Spinal cord (tissue), 10 donors: ENCODE results near the gene RNF149. TPM values are rescaled to one million over a fixed set of nuclear protein-coding genes. Genes with fewer than 3 reads are reported as not detected.
"Not testable (repeated sequence)": the region's sequence is repeated elsewhere in the genome, so short reads cannot be mapped to it uniquely, and the experiment has no call there.

Experiments used
- DNase-seq, 6 donors: peaks; one replicate each; pipeline versions ENCODE4 v3.0.0 to v3.0.0-alpha.2; 2013 to 2015; ENCODE audit warnings: low spot score in 6 of 6, low read depth in 4 of 6
- H3K27ac ChIP-seq: one replicate; pipeline ENCODE4 v1.5.1; 2013; ENCODE audit warnings: low read depth, low read length, control low read depth
- H3K27me3 ChIP-seq: one replicate; pipeline ENCODE4 v1.6.1; 2013; ENCODE audit warnings: low read length; ENCODE audit not compliant: control insufficient read depth, insufficient read depth
- H3K36me3 ChIP-seq: one replicate; pipeline ENCODE4 v1.6.1; 2013; ENCODE audit warnings: low read length; ENCODE audit not compliant: control insufficient read depth, insufficient read depth
- H3K4me1 ChIP-seq: one replicate; pipeline ENCODE4 v1.6.1; 2013; ENCODE audit warnings: low read length; ENCODE audit not compliant: control insufficient read depth, insufficient read depth
- H3K4me3 ChIP-seq: one replicate; pipeline ENCODE4 v1.5.1; 2013; ENCODE audit warnings: low read depth, low read length, control low read depth
- H3K9me3 ChIP-seq: one replicate; pipeline ENCODE4 v1.6.1; 2013; ENCODE audit warnings: low read length; ENCODE audit not compliant: control insufficient read depth, insufficient read depth
- WGBS: methylation state at CpG from one replicate; pipeline ENCODE4 v1.1.5; 2013; ENCODE audit warnings: missing lambda C conversion rate; ENCODE audit not compliant: insufficient coverage; 5-methylcytosine and 5-hydroxymethylcytosine counted together
- polyA plus RNA-seq, 2 donors: library from polyadenylated mRNA; unstranded; fragments of 120-200 nt; gene quantifications; one replicate each; pipeline ENCODE4 v1.2.1, GENCODE V29; 2013; ENCODE audit not compliant: insufficient read length in 2 of 2
- total RNA-seq, 2 donors: library from RNA; depleted of rRNA in 1 of 2; stranded (reverse); fragments of 120-200 nt in 1 of 2; fragments of >200 nt in 1 of 2; gene quantifications; one replicate each; pipeline versions ENCODE4 v1.2.3 to v1.2.4, GENCODE V29; 2013 to 2014
- donor health status: healthy.

Gene RNF149
- total and polyA plus RNA-seq, 4 donors: 31.8 to 55.8 (median 39.7) TPM

DNA sequence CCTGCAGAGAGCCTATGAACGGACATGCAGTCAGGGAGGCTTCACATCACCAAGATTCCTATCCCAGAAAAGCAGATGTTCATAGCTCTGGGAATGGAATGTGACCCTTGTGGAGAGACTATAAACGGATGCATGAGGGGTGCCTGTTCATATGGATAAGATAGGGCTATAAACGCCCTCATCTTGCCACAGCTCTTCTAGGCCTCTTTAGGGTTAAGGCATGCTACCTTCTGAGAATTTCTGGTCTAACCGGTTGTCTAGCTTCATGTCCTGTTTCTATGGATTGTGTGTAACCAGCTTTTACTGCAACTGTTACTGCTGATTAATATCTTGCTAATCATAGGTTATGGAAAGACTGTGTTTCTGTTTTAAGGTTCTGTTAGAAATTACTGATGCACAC, 64.1 kb downstream of the RNF149 start:
- not testable (repeated sequence) for H3K36me3 ChIP-seq, H3K9me3 ChIP-seq, H3K27me3 ChIP-seq, DNase-seq, H3K4me3 ChIP-seq, H3K27ac ChIP-seq, H3K4me1 ChIP-seq
- WGBS: 70% methylated on average over 2 of the region's 4 CpGs

- Histone ChIP-seq H3K27ac (no peak overlapping the region), H3K4me3 (no peak overlapping the region), H3K36me3 (no peaks in the 10 kb centered on the region), H3K27me3 (no peaks in the 10 kb centered on the region), H3K4me1 (no peaks in the 10 kb centered on the region), H3K9me3 (no peaks in the 10 kb centered on the region)
- DNase-seq: peak in 1 of 6 donors; percentile 14
- 79% methylated on average over 3 of the region's 5 CpGs for WGBS
Observed at GRCh38 chr2:101241158-101241557, 67.3 kb downstream of the RNF149 start.

DNA sequence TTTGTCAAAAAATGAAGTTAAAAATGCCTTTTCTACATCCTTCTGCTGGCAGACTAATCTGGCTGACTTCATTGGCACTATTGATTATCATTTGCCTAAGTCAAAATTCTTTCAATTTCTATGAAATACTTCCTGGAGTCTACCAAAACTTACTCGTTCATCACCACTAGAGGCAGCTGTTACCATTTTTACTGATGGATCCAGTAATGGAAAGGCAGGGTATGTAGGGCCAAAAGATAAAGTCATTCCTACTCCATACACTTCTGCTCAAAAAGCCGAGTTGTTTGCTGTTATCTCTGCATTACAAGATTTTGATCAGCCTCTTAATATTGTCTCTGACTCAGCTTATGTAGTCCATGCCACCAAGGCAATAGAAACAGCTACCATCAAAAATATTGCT, 67.8 kb downstream of the RNF149 start:
- H3K9me3 ChIP-seq, H3K27ac ChIP-seq, H3K4me3 ChIP-seq, H3K4me1 ChIP-seq, H3K36me3 ChIP-seq, H3K27me3 ChIP-seq: not testable (repeated sequence)
- WGBS: 57% methylated on average over 1 of the region's 2 CpGs
- peak in 1 of 6 donors; percentile 35 for DNase-seq

DNA sequence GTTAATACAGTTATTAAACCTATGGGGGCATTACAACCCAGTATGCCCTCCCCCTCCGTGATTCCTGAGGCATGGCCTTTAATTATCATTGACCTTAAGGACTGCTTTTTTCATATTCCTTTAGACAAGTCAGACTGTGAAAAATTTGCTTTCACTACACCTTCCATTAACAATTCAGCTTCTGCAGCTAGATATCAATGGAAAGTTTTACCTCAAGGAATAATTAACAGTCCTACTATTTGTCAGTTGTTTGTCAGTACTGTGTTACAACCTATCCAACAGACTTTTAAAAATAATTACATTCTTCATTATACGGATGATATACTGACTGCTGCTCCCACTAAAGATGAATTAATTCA, 68.8 kb downstream of the RNF149 start:
- DNase-seq, H3K36me3 ChIP-seq, H3K4me3 ChIP-seq, H3K9me3 ChIP-seq, H3K27ac ChIP-seq, H3K27me3 ChIP-seq, H3K4me1 ChIP-seq: not testable (repeated sequence)
- 92% methylated on average over 2 of the region's 2 CpGs for WGBS

GRCh38 chr2:101238930-101239759, 69.4 kb downstream of the RNF149 start:
- no peak for DNase-seq
- 86% methylated on average over 2 of the region's 12 CpGs for WGBS
- H3K9me3 ChIP-seq: no peaks in the 10 kb centered on the region
- H3K36me3 ChIP-seq: no peaks in the 10 kb centered on the region
- no peak overlapping the region for H3K27ac ChIP-seq
- H3K27me3 ChIP-seq: no peaks in the 10 kb centered on the region
- no peak overlapping the region for H3K4me3 ChIP-seq
- H3K4me1 ChIP-seq: no peaks in the 10 kb centered on the region

DNA sequence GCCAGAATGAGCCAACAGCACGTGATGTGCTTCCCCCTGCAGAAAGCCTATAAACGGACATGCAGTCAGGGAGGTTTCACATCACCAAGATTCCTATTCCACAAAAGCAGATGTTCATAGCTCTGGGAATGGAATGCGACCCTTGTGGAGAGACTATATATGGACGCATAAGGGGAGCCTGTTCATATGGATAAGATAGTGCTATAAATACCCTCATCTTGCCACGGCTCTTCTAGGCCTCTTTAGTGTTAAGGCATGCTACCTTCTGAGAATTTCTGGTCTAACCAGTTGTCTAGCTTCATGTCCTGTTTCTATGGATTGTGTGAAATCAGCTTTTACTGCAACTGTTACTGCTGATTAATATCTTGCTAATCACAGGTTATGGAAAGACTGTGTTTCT, 70.6 kb downstream of the RNF149 start:
- H3K36me3 ChIP-seq, H3K4me1 ChIP-seq, DNase-seq, H3K9me3 ChIP-seq, H3K27me3 ChIP-seq, H3K27ac ChIP-seq, H3K4me3 ChIP-seq: not testable (repeated sequence)
- no CpG with 5 or more reads among the region's 5 CpGs for WGBS

DNA sequence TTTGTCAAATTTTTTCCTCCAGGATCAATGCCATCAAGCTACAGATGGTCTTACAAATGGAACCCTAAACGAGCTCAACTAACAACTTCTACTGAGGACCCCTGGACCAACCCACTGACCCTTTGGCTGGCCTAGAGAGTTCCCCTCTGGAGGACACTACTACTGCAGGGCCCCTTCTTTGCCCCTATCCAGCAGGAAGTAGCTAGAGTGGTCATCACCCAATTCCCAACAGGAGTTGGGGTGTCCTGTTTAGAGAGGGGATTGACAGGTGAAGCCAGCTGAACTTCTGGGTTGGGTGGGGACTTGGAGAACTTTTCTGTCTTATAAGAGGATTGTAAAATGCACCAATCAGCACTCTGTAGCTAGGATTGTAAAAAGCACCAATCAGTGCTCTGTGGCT, 72.5 kb downstream of the RNF149 start:
- not testable (repeated sequence) for H3K36me3 ChIP-seq, H3K27me3 ChIP-seq, DNase-seq, H3K4me3 ChIP-seq, H3K27ac ChIP-seq, H3K9me3 ChIP-seq, H3K4me1 ChIP-seq
- 100% methylated on average over 1 of the region's 1 CpG for WGBS

- no peaks in the 10 kb centered on the region for H3K9me3 ChIP-seq
Observed at GRCh38 chr2:101234169-101234938, 74.1 kb downstream of the RNF149 start.

GRCh38 chr2:101232770-101233169, 75.7 kb downstream of the RNF149 start:
- no peak overlapping the region for H3K27ac ChIP-seq
- no peaks in the 10 kb centered on the region for H3K36me3 ChIP-seq
- H3K4me3 ChIP-seq: no peak overlapping the region
- H3K4me1 ChIP-seq: no peaks in the 10 kb centered on the region
- H3K27me3 ChIP-seq: no peaks in the 10 kb centered on the region
- 100% methylated on average over 6 of the region's 6 CpGs for WGBS
- no peaks in the 10 kb centered on the region for H3K9me3 ChIP-seq
- DNase-seq: no peak

More at GRCh38 chr2:101234169-101234938, 74.1 kb downstream of the RNF149 start:
- no peak overlapping the region for H3K4me3 ChIP-seq
- H3K27me3 ChIP-seq: no peaks in the 10 kb centered on the region
- DNase-seq: no peak
- H3K36me3 ChIP-seq: no peaks in the 10 kb centered on the region
- no peak overlapping the region for H3K27ac ChIP-seq
- 77% methylated on average over 8 of the region's 12 CpGs for WGBS
- no peaks in the 10 kb centered on the region for H3K4me1 ChIP-seq
